HEK293 (cell line): ENCODE measurements around the gene BRWD1.

Experiments used
- PRDM1 ChIP-seq: fragments of 450-650 bp; formaldehyde crosslinking; IDR thresholded peaks from 2 replicates; pipeline ENCODE4; 2016; ENCODE audit warnings: missing biosample characterization, missing genetic modification characterization
- SP3 ChIP-seq: fragments of 450-650 bp; formaldehyde crosslinking; IDR thresholded peaks from 2 replicates; pipeline ENCODE4 v1.5.1; 2016; ENCODE audit warnings: missing biosample characterization, missing genetic modification characterization
- ZBTB17 ChIP-seq: fragments of 450-650 bp; formaldehyde crosslinking; IDR thresholded peaks from 2 replicates; pipeline ENCODE4 v1.5.1; 2016; ENCODE audit warnings: missing biosample characterization, missing genetic modification characterization
- ZFP41 ChIP-seq: fragments of 450-650 bp; formaldehyde crosslinking; IDR thresholded peaks from 2 replicates; pipeline ENCODE4 v1.5.1; 2016; ENCODE audit warnings: missing biosample characterization, missing genetic modification characterization, borderline replicate concordance
- ZNF221 ChIP-seq: fragments of 450-650 bp; formaldehyde crosslinking; IDR thresholded peaks from 2 replicates; pipeline ENCODE4 v1.5.1; 2017; ENCODE audit warnings: missing biosample characterization, missing genetic modification characterization, borderline replicate concordance
- ZNF335 ChIP-seq: fragments of 450-650 bp; formaldehyde crosslinking; conservative IDR thresholded peaks from 2 replicates; pipeline ENCODE4 v1.5.1; 2016; ENCODE audit warnings: missing biosample characterization, missing genetic modification characterization
- ZNF354C ChIP-seq: fragments of 450-650 bp; formaldehyde crosslinking; IDR thresholded peaks from 2 replicates; pipeline ENCODE4 v1.5.1; 2016; ENCODE audit warnings: missing biosample characterization, missing genetic modification characterization, low read depth, borderline replicate concordance
- ZNF521 ChIP-seq: fragments of 450-650 bp; formaldehyde crosslinking; IDR thresholded peaks from 2 replicates; pipeline ENCODE4 v1.5.1; 2017; ENCODE audit warnings: missing biosample characterization, mild to moderate bottlenecking, missing genetic modification characterization
- ZNF549 ChIP-seq: fragments of 450-650 bp; IDR thresholded peaks from 2 replicates; pipeline ENCODE4 v1.5.1; 2018; ENCODE audit warnings: missing biosample characterization, missing genetic modification characterization, mild to moderate bottlenecking, inconsistent platforms, moderate library complexity
- ZNF658 ChIP-seq: fragments of 450-650 bp; formaldehyde crosslinking; IDR thresholded peaks from 2 replicates; pipeline ENCODE4; 2016; ENCODE audit warnings: missing biosample characterization, missing genetic modification characterization
- ZNF777 ChIP-seq: fragments of 450-650 bp; formaldehyde crosslinking; IDR thresholded peaks from 2 replicates; pipeline ENCODE4 v1.5.1; 2017; ENCODE audit warnings: missing biosample characterization, missing genetic modification characterization, borderline replicate concordance
- ZSCAN23 ChIP-seq: fragments of 450-650 bp; formaldehyde crosslinking; IDR thresholded peaks from 2 replicates; pipeline ENCODE4 v1.5.1; 2016; ENCODE audit warnings: missing biosample characterization, missing genetic modification characterization
- ZSCAN30 ChIP-seq: fragments of 450-650 bp; IDR thresholded peaks from 2 replicates; pipeline ENCODE4 v1.5.1; 2018; ENCODE audit warnings: missing biosample characterization, mild to moderate bottlenecking, missing genetic modification characterization, moderate library complexity
- TF ChIP-seq, protein P1 (sequence below): fragments of 450-650 bp; formaldehyde crosslinking; conservative IDR thresholded peaks from 2 replicates; pipeline ENCODE4 v1.5.1; 2016; ENCODE audit warnings: low read depth, missing biosample characterization, missing genetic modification characterization
- TF ChIP-seq, protein P2 (sequence below): fragments of 450-650 bp; formaldehyde crosslinking; IDR thresholded peaks from 2 replicates; pipeline ENCODE4 v1.5.1; 2016; ENCODE audit warnings: missing biosample characterization, missing genetic modification characterization, low read depth
- TF ChIP-seq, protein P3 (sequence below): fragments of 450-650 bp; formaldehyde crosslinking; IDR thresholded peaks from 2 replicates; pipeline ENCODE4 v1.5.1; 2016; ENCODE audit warnings: missing biosample characterization, missing genetic modification characterization
- TF ChIP-seq, protein P4 (sequence below): fragments of 450-650 bp; formaldehyde crosslinking; IDR thresholded peaks from 2 replicates; pipeline ENCODE4 v1.5.1; 2016; ENCODE audit warnings: missing biosample characterization, missing genetic modification characterization
- TF ChIP-seq, protein P5 (sequence below): sonication (generic); formaldehyde crosslinking; IDR thresholded peaks from 2 replicates; pipeline ENCODE4 v1.8.1; 2022; ENCODE audit warnings: mild to moderate bottlenecking, moderate library complexity, missing genetic modification reagents
- TF ChIP-seq, protein P6 (sequence below): fragments of 450-650 bp; formaldehyde crosslinking; IDR thresholded peaks from 2 replicates; pipeline ENCODE4 v1.5.1; 2016; ENCODE audit warnings: missing biosample characterization, missing genetic modification characterization, borderline replicate concordance

The BRWD1 gene

DNA sequence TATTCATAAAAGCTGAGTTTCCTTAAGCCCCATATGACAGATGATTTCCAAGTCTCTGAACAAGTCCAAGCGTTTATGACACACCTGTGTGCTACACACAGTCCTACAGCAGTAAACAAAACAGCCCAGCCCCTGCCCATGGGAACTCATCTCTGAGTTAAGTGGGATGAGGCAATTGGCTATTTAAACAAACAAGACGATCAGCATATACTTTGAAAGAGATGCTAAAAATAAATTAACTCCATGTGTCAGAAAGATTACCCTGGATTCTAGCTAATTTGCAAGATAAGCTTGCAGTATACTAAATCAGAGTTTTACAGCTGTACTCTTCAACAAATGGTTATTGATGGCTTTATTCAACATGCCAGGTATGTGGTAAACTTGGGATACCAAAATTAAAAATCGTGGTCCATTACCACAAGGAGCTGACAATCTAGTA, 137.1 kb downstream of the BRWD1 start (continued):
- TF ChIP-seq, protein P1, sequence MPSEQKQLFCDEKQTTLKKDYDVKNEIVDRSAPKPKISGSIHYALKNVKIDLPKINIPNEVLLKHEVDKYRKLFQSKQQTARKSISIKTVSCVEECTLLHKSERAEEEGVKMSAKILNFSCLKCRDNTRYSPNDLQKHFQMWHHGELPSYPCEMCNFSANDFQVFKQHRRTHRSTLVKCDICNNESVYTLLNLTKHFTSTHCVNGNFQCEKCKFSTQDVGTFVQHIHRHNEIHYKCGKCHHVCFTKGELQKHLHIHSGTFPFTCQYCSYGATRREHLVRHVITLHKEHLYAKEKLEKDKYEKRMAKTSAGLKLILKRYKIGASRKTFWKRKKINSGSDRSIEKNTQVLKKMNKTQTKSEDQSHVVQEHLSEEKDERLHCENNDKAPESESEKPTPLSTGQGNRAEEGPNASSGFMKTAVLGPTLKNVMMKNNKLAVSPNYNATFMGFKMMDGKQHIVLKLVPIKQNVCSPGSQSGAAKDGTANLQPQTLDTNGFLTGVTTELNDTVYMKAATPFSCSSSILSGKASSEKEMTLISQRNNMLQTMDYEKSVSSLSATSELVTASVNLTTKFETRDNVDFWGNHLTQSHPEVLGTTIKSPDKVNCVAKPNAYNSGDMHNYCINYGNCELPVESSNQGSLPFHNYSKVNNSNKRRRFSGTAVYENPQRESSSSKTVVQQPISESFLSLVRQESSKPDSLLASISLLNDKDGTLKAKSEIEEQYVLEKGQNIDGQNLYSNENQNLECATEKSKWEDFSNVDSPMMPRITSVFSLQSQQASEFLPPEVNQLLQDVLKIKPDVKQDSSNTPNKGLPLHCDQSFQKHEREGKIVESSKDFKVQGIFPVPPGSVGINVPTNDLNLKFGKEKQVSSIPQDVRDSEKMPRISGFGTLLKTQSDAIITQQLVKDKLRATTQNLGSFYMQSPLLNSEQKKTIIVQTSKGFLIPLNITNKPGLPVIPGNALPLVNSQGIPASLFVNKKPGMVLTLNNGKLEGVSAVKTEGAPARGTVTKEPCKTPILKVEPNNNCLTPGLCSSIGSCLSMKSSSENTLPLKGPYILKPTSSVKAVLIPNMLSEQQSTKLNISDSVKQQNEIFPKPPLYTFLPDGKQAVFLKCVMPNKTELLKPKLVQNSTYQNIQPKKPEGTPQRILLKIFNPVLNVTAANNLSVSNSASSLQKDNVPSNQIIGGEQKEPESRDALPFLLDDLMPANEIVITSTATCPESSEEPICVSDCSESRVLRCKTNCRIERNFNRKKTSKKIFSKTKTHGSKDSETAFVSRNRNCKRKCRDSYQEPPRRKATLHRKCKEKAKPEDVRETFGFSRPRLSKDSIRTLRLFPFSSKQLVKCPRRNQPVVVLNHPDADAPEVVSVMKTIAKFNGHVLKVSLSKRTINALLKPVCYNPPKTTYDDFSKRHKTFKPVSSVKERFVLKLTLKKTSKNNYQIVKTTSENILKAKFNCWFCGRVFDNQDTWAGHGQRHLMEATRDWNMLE (tag by site-specific recombination) = no peak
- no peak for TF ChIP-seq ZNF335 (tag by site-specific recombination)
- TF ChIP-seq, protein P2, sequence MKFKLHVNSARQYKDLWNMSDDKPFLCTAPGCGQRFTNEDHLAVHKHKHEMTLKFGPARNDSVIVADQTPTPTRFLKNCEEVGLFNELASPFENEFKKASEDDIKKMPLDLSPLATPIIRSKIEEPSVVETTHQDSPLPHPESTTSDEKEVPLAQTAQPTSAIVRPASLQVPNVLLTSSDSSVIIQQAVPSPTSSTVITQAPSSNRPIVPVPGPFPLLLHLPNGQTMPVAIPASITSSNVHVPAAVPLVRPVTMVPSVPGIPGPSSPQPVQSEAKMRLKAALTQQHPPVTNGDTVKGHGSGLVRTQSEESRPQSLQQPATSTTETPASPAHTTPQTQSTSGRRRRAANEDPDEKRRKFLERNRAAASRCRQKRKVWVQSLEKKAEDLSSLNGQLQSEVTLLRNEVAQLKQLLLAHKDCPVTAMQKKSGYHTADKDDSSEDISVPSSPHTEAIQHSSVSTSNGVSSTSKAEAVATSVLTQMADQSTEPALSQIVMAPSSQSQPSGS (tag by site-specific recombination) = no peak
- no peak for TF ChIP-seq ZNF521 (tag by site-specific recombination)
- TF ChIP-seq ZNF354C (tag by site-specific recombination) = no peak
- no peak for TF ChIP-seq ZSCAN30 (tag by site-specific recombination)
- TF ChIP-seq ZNF777 (tag by site-specific recombination) = no peak
- no peak for TF ChIP-seq ZNF221 (tag by site-specific recombination)
- TF ChIP-seq, protein P3, sequence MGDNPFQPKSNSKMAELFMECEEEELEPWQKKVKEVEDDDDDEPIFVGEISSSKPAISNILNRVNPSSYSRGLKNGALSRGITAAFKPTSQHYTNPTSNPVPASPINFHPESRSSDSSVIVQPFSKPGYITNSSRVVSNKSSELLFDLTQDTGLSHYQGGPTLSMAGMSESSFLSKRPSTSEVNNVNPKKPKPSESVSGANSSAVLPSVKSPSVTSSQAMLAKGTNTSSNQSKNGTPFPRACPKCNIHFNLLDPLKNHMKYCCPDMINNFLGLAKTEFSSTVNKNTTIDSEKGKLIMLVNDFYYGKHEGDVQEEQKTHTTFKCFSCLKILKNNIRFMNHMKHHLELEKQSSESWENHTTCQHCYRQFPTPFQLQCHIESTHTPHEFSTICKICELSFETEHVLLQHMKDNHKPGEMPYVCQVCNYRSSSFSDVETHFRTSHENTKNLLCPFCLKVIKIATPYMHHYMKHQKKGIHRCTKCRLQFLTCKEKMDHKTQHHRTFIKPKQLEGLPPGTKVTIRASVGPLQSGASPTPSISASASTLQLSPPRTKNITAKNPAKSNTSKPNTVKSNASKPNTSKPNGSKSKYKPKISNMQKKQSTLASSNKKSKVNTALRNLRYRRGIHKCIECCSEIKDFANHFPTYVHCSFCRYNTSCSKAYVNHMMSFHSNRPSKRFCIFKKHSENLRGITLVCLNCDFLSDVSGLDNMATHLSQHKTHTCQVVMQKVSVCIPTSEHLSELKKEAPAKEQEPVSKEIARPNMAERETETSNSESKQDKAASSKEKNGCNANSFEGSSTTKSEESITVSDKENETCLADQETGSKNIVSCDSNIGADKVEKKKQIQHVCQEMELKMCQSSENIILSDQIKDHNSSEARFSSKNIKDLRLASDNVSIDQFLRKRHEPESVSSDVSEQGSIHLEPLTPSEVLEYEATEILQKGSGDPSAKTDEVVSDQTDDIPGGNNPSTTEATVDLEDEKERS (tag by site-specific recombination) = no peak
- 0 out of 2 replicates have a peak, but pooled peaks have one; percentile 16 for TF ChIP-seq ZBTB17 (tag by site-specific recombination)
- TF ChIP-seq ZSCAN23 (tag by site-specific recombination) = peak; percentile 78
- TF ChIP-seq PRDM1 (tag by site-specific recombination) = no peak
- TF ChIP-seq, protein P4, sequence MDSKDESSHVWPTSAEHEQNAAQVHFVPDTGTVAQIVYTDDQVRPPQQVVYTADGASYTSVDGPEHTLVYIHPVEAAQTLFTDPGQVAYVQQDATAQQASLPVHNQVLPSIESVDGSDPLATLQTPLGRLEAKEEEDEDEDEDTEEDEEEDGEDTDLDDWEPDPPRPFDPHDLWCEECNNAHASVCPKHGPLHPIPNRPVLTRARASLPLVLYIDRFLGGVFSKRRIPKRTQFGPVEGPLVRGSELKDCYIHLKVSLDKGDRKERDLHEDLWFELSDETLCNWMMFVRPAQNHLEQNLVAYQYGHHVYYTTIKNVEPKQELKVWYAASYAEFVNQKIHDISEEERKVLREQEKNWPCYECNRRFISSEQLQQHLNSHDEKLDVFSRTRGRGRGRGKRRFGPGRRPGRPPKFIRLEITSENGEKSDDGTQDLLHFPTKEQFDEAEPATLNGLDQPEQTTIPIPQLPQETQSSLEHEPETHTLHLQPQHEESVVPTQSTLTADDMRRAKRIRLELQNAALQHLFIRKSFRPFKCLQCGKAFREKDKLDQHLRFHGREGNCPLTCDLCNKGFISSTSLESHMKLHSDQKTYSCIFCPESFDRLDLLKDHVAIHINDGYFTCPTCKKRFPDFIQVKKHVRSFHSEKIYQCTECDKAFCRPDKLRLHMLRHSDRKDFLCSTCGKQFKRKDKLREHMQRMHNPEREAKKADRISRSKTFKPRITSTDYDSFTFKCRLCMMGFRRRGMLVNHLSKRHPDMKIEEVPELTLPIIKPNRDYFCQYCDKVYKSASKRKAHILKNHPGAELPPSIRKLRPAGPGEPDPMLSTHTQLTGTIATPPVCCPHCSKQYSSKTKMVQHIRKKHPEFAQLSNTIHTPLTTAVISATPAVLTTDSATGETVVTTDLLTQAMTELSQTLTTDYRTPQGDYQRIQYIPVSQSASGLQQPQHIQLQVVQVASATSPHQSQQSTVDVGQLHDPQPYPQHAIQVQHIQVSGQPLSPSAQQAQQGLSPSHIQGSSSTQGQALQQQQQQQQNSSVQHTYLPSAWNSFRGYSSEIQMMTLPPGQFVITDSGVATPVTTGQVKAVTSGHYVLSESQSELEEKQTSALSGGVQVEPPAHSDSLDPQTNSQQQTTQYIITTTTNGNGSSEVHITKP (tag by site-specific recombination) = no peak
- TF ChIP-seq ZNF549 (tag by site-specific recombination) = no peak
- TF ChIP-seq ZFP41 (tag by site-specific recombination) = no peak
- TF ChIP-seq SP3 (tag by site-specific recombination) = no peak
- TF ChIP-seq, protein P5, sequence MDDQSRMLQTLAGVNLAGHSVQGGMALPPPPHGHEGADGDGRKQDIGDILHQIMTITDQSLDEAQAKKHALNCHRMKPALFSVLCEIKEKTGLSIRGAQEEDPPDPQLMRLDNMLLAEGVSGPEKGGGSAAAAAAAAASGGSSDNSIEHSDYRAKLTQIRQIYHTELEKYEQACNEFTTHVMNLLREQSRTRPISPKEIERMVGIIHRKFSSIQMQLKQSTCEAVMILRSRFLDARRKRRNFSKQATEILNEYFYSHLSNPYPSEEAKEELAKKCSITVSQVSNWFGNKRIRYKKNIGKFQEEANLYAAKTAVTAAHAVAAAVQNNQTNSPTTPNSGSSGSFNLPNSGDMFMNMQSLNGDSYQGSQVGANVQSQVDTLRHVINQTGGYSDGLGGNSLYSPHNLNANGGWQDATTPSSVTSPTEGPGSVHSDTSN = no peak
- TF ChIP-seq, protein P6, sequence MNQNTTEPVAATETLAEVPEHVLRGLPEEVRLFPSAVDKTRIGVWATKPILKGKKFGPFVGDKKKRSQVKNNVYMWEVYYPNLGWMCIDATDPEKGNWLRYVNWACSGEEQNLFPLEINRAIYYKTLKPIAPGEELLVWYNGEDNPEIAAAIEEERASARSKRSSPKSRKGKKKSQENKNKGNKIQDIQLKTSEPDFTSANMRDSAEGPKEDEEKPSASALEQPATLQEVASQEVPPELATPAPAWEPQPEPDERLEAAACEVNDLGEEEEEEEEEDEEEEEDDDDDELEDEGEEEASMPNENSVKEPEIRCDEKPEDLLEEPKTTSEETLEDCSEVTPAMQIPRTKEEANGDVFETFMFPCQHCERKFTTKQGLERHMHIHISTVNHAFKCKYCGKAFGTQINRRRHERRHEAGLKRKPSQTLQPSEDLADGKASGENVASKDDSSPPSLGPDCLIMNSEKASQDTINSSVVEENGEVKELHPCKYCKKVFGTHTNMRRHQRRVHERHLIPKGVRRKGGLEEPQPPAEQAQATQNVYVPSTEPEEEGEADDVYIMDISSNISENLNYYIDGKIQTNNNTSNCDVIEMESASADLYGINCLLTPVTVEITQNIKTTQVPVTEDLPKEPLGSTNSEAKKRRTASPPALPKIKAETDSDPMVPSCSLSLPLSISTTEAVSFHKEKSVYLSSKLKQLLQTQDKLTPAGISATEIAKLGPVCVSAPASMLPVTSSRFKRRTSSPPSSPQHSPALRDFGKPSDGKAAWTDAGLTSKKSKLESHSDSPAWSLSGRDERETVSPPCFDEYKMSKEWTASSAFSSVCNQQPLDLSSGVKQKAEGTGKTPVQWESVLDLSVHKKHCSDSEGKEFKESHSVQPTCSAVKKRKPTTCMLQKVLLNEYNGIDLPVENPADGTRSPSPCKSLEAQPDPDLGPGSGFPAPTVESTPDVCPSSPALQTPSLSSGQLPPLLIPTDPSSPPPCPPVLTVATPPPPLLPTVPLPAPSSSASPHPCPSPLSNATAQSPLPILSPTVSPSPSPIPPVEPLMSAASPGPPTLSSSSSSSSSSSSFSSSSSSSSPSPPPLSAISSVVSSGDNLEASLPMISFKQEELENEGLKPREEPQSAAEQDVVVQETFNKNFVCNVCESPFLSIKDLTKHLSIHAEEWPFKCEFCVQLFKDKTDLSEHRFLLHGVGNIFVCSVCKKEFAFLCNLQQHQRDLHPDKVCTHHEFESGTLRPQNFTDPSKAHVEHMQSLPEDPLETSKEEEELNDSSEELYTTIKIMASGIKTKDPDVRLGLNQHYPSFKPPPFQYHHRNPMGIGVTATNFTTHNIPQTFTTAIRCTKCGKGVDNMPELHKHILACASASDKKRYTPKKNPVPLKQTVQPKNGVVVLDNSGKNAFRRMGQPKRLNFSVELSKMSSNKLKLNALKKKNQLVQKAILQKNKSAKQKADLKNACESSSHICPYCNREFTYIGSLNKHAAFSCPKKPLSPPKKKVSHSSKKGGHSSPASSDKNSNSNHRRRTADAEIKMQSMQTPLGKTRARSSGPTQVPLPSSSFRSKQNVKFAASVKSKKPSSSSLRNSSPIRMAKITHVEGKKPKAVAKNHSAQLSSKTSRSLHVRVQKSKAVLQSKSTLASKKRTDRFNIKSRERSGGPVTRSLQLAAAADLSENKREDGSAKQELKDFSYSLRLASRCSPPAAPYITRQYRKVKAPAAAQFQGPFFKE (tag by site-specific recombination) = no peak
- TF ChIP-seq ZNF658 (tag by site-specific recombination) = no peak
